ENCODE results near the gene NFIB. TPM values are rescaled to one million over a fixed set of nuclear protein-coding genes. Genes with fewer than 3 reads are reported as not detected.

The NFIB gene
- polyA plus RNA-seq, 1 of the 3 experiments (the other 2 are of a cell fraction) = 9.2 TPM

DNA sequence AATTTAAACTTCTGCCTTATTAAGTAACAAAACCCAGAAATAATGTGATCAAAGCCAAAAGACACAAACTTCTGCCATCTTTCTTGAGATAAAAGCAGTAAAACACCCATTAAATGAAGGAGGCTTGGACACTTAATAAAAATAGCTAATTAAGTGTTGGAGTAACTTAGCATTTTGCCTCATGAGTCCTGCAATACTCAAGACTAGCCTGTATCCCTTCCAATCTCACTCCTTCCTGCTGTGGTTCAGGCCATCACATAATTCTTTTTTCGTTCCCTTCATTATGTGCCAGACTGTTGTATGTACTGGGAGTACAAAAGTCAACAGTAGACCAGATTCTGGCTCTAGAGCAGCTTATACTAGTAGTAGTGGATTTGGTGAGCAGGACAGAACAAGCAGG lies 250.2 kb downstream of the NFIB start:
- CTCF ChIA-PET = interaction anchor here (1.0 to 1.4 kb wide), 2 partner anchors 20 to 636 kb away, joined by 3 to 5 read pairs; no protein-coding TSS in a partner anchor
- DNase-seq = no peak
- POLR2A ChIA-PET = no interaction called here

More for the DNA sequence above, 250.2 kb downstream of the NFIB start:
- no peaks in the 10 kb centered on the region for H3K9me3 ChIP-seq
- H2AFZ ChIP-seq (ENCODE audit: low read depth) = no peak overlapping the region
- H3K27ac ChIP-seq (ENCODE audit: low read depth in 2 of 2, low read length in 1 of 2) = peak overlapping the region; percentile 82 to 95
- H4K20me1 ChIP-seq (ENCODE audit: insufficient read depth) = no peaks in the 10 kb centered on the region
- TF ChIP-seq RFX5 (IDR thresholded peaks at IDR 0.05; ENCODE audit: low read length) (no peak), ELF1 (IDR thresholded peaks at IDR 0.05) (no peak), NRF1 (IDR thresholded peaks at IDR 0.05; ENCODE audit: low read depth, low read length) (no peak), RAD21 (IDR thresholded peaks at IDR 0.05; ENCODE audit: low read length) (no peak), MEF2A (IDR thresholded peaks at IDR 0.05; ENCODE audit: borderline replicate concordance, low read depth) (no peak), NFIC (IDR thresholded peaks at IDR 0.05; ENCODE audit: borderline replicate concordance) (no peak), SMC3 (IDR thresholded peaks at IDR 0.05; ENCODE audit: low read depth, low read length) (no peak), TEAD4 (IDR thresholded peaks at IDR 0.05; ENCODE audit: borderline replicate concordance, insufficient read depth) (no peak), FOSL2 (IDR thresholded peaks at IDR 0.05; ENCODE audit: borderline replicate concordance, low read depth) (no peak), TAF1 (IDR thresholded peaks at IDR 0.05; ENCODE audit: borderline replicate concordance, low read depth, low read length) (no peak)
- TF ChIP-seq, protein P1, sequence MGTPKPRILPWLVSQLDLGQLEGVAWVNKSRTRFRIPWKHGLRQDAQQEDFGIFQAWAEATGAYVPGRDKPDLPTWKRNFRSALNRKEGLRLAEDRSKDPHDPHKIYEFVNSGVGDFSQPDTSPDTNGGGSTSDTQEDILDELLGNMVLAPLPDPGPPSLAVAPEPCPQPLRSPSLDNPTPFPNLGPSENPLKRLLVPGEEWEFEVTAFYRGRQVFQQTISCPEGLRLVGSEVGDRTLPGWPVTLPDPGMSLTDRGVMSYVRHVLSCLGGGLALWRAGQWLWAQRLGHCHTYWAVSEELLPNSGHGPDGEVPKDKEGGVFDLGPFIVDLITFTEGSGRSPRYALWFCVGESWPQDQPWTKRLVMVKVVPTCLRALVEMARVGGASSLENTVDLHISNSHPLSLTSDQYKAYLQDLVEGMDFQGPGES (IDR thresholded peaks at IDR 0.05; ENCODE audit: low read depth, low read length) = no peak
- TF ChIP-seq, protein P2, sequence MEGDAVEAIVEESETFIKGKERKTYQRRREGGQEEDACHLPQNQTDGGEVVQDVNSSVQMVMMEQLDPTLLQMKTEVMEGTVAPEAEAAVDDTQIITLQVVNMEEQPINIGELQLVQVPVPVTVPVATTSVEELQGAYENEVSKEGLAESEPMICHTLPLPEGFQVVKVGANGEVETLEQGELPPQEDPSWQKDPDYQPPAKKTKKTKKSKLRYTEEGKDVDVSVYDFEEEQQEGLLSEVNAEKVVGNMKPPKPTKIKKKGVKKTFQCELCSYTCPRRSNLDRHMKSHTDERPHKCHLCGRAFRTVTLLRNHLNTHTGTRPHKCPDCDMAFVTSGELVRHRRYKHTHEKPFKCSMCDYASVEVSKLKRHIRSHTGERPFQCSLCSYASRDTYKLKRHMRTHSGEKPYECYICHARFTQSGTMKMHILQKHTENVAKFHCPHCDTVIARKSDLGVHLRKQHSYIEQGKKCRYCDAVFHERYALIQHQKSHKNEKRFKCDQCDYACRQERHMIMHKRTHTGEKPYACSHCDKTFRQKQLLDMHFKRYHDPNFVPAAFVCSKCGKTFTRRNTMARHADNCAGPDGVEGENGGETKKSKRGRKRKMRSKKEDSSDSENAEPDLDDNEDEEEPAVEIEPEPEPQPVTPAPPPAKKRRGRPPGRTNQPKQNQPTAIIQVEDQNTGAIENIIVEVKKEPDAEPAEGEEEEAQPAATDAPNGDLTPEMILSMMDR (IDR thresholded peaks at IDR 0.05) = no peak
- TF ChIP-seq, protein P3, sequence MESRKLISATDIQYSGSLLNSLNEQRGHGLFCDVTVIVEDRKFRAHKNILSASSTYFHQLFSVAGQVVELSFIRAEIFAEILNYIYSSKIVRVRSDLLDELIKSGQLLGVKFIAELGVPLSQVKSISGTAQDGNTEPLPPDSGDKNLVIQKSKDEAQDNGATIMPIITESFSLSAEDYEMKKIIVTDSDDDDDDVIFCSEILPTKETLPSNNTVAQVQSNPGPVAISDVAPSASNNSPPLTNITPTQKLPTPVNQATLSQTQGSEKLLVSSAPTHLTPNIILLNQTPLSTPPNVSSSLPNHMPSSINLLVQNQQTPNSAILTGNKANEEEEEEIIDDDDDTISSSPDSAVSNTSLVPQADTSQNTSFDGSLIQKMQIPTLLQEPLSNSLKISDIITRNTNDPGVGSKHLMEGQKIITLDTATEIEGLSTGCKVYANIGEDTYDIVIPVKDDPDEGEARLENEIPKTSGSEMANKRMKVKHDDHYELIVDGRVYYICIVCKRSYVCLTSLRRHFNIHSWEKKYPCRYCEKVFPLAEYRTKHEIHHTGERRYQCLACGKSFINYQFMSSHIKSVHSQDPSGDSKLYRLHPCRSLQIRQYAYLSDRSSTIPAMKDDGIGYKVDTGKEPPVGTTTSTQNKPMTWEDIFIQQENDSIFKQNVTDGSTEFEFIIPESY (IDR thresholded peaks at IDR 0.05; ENCODE audit: borderline replicate concordance, low read depth) = no peak
- TF ChIP-seq, protein P4, sequence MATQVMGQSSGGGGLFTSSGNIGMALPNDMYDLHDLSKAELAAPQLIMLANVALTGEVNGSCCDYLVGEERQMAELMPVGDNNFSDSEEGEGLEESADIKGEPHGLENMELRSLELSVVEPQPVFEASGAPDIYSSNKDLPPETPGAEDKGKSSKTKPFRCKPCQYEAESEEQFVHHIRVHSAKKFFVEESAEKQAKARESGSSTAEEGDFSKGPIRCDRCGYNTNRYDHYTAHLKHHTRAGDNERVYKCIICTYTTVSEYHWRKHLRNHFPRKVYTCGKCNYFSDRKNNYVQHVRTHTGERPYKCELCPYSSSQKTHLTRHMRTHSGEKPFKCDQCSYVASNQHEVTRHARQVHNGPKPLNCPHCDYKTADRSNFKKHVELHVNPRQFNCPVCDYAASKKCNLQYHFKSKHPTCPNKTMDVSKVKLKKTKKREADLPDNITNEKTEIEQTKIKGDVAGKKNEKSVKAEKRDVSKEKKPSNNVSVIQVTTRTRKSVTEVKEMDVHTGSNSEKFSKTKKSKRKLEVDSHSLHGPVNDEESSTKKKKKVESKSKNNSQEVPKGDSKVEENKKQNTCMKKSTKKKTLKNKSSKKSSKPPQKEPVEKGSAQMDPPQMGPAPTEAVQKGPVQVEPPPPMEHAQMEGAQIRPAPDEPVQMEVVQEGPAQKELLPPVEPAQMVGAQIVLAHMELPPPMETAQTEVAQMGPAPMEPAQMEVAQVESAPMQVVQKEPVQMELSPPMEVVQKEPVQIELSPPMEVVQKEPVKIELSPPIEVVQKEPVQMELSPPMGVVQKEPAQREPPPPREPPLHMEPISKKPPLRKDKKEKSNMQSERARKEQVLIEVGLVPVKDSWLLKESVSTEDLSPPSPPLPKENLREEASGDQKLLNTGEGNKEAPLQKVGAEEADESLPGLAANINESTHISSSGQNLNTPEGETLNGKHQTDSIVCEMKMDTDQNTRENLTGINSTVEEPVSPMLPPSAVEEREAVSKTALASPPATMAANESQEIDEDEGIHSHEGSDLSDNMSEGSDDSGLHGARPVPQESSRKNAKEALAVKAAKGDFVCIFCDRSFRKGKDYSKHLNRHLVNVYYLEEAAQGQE (IDR thresholded peaks at IDR 0.05; ENCODE audit: low read depth, low read length) = no peak
- TF ChIP-seq, protein P5, sequence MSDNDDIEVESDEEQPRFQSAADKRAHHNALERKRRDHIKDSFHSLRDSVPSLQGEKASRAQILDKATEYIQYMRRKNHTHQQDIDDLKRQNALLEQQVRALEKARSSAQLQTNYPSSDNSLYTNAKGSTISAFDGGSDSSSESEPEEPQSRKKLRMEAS (IDR thresholded peaks at IDR 0.05; ENCODE audit: low read depth) = no peak
- no peaks in the 10 kb centered on the region for H3K36me3 ChIP-seq (replicated peaks in 1 of 2; ENCODE audit: control insufficient read depth in 1 of 2, insufficient read depth in 2 of 2, low read length in 1 of 2)
- H3K4me2 ChIP-seq = no peak overlapping the region
- WGBS (ENCODE audit: low lambda C conversion rate) = 94% methylated on average over 1 of the region's 1 CpG
- no peak overlapping the region for H3K4me3 ChIP-seq (ENCODE audit: low read depth in 2 of 2, low read length in 1 of 2)
- no peaks in the 10 kb centered on the region for H3K27me3 ChIP-seq (ENCODE audit: insufficient read depth)
- no peaks in the 10 kb centered on the region for H3K9me2 ChIP-seq
- H3K9ac ChIP-seq = no peak overlapping the region
- H3K79me2 ChIP-seq (ENCODE audit: insufficient read depth) = no peaks in the 10 kb centered on the region
- peaks cover 13% of the 10 kb centered on the region for H3F3A ChIP-seq (replicated peaks; ENCODE audit: insufficient read depth)
- H3K4me1 ChIP-seq (ENCODE audit: control insufficient read depth in 1 of 2, insufficient read depth in 2 of 2, low read depth in 1 of 2, low read length in 1 of 2) = peaks cover 3 to 25% of the 10 kb centered on the region in 2 experiments

All from SK-N-SH (cell line).